ENCODE results near the gene PRDM15.

Gene PRDM15

GRCh38 chr21:41906770-41907169, 27.6 kb upstream of the PRDM15 start:
- DNase-seq, result no peak

GRCh38 chr21:41903559-41904351, 24.6 kb upstream of the PRDM15 start:
- no peak for DNase-seq

DNA sequence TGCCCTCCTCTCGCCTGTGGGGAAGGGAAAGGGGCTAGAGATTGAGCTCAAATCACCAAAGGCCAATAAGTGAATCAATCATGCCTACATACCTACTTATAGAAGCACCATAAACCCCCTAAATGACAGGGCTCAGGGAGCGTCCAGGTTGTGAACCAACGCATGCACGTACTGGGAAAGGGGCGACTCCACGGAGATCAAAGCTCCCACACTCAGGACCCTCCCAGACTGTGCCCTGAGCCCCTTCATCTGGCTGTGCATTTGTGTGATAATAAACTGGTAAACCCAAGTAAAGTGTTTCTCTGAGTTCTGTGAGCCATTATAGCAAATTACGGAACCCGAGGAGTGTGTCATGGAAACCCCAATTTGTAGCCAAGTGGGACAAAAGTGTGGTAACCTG, 23.8 kb upstream of the PRDM15 start:
- DNase-seq, result no peak

DNA sequence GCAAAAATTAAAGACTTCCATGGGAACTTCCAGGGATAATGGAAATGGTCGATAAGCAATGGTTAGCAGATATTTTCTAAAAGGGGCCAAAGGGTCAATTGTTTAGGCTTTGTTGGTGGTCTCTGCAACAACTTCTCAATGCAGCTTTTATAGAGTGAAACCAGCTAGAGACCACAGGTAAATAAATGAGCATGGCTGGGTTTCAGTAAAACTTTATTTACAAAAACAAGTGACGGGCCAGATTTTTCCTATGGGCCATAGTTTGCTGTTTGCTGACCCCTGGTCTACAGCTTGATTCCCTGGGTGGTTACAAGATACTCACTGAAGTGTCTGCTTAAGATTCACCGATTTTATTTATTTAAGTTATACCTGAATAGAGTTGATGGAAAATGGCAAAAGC, 22.6 kb upstream of the PRDM15 start:
- no peak for DNase-seq

DNA sequence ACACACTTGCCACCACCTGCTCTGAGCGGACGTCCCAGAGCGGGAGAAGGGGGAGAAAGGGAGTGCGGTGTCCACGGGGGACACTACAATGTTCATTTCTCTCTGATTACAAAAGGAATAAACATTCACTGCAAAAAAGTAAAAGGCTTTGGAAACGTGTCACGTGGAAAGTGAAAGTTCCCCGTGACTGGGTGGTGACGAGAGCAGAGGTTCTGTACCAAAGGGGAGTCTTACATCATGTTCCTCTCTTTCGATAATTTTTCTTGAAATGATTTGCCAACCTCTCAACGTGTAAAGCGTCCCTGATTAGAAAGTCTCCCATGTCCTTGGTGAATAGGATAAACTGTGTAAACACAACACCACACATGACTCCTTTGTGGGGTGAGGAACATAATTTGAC, 22.0 kb upstream of the PRDM15 start:
- DNase-seq, result no peak

DNA sequence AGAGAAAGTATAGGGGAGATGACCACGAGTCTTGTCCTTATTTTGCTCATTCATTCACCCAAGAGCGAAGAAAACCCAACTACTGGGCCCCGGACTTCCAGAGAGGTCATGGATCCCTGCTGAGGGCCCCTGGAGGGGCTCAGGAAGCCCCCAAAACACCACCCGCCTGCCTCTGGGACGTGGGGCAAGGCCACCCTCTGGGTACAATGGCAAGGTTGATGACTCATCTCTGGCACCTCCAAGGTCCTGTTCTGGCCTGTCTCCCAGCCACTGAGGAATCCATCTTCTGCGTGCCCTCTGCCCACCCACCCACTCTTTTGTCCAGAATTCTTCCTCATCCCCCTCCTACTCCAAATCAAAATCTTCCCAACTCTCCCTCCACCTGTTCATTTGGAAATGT, 21.3 kb upstream of the PRDM15 start:
- DNase-seq, result no peak

- DNase-seq, result peak; percentile 19
These were observed 20.5 kb upstream of the PRDM15 start for GRCh38 chr21:41899426-41900202.

- no peak for DNase-seq
These were observed 19.9 kb upstream of the PRDM15 start for GRCh38 chr21:41898998-41899397.

DNA sequence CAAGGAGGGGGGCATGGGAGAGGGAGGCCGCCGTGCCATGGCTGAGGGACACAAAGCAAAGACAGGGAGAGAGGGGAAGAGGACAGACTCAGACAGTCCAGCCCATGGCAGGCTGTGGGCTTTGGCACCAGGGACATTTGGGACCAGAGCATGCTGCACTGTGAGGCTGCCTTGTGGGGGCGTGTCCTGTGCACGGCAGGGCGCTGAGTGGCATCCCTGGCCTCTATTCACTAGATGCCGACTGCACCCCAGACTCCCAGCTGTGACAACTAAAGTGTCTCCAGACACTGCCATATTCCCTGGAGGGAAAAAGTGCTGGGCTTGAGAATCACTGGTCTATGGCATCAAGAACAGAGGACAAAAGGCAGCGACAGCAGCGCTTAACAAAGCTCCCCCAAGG, 18.6 kb upstream of the PRDM15 start:
- DNase-seq, result no peak

DNA sequence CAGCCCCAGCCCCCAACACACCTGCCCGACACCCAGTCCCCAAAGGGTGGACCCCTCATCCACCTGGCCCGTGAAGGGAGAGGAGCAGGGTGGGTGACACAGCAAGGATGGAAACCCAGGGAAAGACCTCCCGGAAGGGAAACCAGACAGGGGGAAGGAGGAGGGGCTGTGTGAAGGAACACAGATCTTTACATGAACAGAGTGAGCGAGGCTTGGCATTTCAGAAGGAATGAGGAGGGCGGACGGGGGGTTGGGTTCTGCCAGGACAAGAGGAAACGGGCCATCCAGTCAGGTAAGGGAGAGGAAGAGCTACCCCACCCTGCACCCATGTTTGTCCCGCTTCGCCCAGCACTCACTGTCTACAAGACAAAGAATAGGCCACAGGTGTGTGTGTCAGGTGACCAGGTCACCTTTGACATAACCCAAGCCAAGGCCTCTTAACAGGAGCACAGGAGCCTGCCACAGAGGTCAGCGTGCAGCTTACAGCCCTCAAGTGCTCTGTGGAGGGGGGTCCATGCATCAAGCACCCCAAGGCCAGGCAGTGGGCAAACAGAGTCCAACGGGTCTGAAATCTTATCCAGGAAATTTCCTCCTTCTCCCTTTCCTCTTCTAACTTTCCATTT, 18.0 kb upstream of the PRDM15 start:
- no peak for DNase-seq

GRCh38 chr21:41895643-41896493, 16.7 kb upstream of the PRDM15 start:
- peak; percentile 34 for DNase-seq

GRCh38 chr21:41894922-41895557, 15.9 kb upstream of the PRDM15 start:
- no peak for DNase-seq

- no peak for DNase-seq
These were observed 15.4 kb upstream of the PRDM15 start for GRCh38 chr21:41894511-41894910.

- no peak for DNase-seq
These were observed 13.6 kb upstream of the PRDM15 start for GRCh38 chr21:41892726-41893125.

- no peak for DNase-seq
These were observed 12.0 kb upstream of the PRDM15 start for GRCh38 chr21:41891132-41891531.

- DNase-seq, result no peak
These were observed 11.2 kb upstream of the PRDM15 start for GRCh38 chr21:41890355-41890754.

GRCh38 chr21:41888749-41889376, 9.7 kb upstream of the PRDM15 start:
- DNase-seq, result no peak

DNA sequence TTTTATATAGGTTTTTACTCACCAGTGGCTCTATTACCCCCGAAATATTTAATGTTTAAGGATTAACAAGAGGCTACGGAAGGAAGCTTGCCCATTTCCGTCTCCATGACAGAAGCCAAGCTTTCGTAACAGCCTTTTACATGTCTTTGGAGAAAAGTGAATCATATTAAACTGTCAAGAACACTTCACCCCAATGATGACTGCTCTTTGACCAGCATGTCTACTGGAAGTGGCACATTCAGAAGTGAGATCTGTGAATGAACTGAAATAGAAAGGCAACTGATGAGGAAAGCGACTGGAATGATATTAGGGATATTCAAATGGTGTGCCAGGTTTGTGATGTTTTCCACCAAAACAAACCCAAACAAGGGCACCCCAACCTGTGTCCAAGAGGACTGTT, 8.5 kb upstream of the PRDM15 start:
- no peak for DNase-seq

GRCh38 chr21:41886328-41886727, 7.2 kb upstream of the PRDM15 start:
- DNase-seq, result no peak

DNA sequence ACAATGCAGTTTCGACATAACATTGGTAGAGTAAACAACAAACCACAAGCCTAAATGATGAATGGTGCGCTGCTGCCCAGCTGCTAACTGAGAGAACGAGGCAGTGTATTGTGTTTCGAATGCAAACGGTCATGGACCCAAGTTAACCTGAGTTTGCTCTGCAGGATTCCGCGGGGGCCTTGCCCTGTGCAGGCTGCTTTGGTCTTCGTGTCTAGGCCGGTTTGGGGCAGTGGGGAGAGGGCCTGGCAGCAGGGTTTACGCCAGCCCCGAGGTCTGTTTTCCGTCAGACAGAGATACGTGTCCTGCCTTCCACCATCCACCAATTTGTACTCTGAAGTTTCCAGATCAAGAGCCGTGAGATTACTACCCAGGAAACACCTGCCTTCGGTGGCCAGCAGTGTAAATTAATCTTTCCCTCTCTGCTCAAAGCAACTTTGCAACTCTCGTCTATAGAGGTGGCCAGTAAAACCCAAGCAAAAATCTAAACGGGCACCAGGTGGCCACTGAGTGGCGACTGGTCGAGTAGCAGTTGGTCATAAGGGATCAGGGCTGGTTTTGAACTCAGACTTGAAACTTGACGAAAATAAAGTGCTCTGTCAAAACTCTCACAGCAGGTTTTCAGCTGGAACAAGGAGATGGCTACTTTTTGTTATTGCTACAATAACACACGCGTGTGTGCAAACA, 6.3 kb upstream of the PRDM15 start:
- no peak for DNase-seq

DNA sequence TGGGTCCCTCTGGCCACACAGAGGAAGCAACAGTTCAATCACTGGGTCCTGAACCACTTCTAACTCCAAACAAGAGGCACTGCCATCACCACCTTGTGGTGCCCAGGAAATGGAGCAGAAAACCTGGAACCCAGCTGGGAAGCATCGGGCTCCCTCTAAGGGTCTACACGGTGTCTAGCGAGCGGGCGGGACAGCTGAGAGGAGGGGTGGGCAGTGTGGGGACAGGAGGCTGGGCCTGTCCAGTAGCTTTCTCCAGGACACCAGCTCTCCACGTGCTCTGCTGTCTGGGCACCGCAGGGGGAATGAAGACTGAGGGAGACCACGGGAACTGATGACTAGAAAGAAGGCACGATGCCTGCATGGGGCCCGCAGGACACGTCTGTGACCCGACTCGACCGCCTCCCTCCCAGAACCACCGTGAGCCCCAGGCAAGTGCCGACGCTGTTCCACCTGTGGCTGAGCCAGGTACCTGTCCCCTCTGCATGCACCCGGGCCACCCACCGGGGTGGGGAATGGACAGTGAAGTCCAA, 5.4 kb upstream of the PRDM15 start:
- no peak for DNase-seq

Data from activated T-cell treated with anti-CD3 and anti-CD28 coated beads for 4 hours (primary cell).